ENCODE measurements around the gene ZFYVE19. TPM values are rescaled to one million over a fixed set of nuclear protein-coding genes. Genes with fewer than 3 reads are reported as not detected.

ZFYVE19 gene
- polyA plus RNA-seq, 4 donors: 24.9 to 34.9 (median 28.5) TPM

DNA sequence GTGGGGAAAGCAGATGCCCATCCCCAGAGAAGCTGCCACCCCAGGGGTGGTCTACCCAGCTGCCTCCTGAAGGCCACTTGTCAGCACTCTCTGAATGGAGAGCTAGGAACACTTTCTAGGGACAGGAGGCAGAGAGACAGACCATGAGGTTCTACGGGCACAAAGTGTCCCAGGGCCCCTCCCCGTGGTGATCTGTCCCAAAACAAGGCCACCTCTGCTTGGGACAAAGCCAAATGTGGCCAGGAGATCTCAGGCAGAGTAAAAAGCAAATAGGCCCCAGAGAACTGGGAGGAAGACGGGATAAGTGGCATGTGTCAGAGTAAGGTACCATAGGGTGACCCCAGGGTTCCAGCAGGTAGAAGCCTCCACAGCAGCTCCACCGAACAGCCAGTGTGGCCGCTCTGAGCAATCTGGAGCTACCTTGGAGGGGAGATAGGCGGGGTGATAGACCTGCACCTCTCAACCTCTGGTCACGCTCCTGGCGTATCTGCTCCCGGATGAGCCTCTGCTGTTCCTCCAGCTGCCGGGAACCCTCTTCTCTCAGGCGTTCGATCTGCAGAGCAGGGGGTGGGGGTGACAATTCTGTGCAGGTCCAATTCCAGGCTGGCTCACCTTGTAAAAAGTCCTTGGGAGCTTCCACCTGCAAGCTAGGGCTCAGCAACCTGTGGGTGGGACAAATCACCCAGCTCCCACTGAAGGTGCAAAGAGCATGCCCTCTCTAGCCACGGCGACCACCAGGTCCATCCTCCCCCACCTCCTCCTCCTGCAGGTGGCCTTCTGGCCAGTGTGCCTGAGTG is 31.0 kb upstream of the ZFYVE19 start:
- no peak for DNase-seq (ENCODE audit: low read depth in 4 of 4, low spot score in 2 of 4)

- DNase-seq (ENCODE audit: low read depth in 4 of 4, low spot score in 2 of 4): no peak
Observed at GRCh38 chr15:40776537-40777141, 30.2 kb upstream of the ZFYVE19 start.

- no peak for DNase-seq (ENCODE audit: low read depth in 4 of 4, low spot score in 2 of 4)
Observed at GRCh38 chr15:40782609-40783227, 24.2 kb upstream of the ZFYVE19 start.

DNA sequence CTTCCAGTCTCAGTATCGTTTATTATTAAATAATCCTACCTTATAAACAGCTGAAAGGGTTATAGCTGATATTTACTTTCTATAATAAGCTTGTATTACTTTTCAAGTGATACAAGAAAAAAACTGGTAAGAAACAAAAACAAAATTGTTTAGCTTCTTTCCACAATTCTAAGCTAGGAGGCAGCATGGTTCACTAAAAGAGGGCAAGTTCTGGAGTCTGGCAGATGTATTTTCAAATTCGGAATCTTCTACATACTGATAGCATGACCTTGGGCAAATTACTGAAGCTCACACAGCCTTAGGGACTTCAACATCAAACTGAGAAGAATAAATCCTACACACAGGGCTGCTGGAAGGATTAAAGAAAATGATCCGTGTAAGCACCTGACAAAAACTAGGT is 21.7 kb upstream of the ZFYVE19 start:
- DNase-seq (ENCODE audit: low read depth in 4 of 4, low spot score in 2 of 4): no peak

GRCh38 chr15:40785814-40786213 is 21.1 kb upstream of the ZFYVE19 start:
- no peak for DNase-seq (ENCODE audit: low read depth in 4 of 4, low spot score in 2 of 4)

GRCh38 chr15:40787344-40787841 is 19.5 kb upstream of the ZFYVE19 start:
- DNase-seq (ENCODE audit: low read depth in 4 of 4, low spot score in 2 of 4): peak in 1 of 4 donors; percentile 53

GRCh38 chr15:40787991-40788390 is 18.9 kb upstream of the ZFYVE19 start:
- no peak for DNase-seq (ENCODE audit: low read depth in 4 of 4, low spot score in 2 of 4)

DNA sequence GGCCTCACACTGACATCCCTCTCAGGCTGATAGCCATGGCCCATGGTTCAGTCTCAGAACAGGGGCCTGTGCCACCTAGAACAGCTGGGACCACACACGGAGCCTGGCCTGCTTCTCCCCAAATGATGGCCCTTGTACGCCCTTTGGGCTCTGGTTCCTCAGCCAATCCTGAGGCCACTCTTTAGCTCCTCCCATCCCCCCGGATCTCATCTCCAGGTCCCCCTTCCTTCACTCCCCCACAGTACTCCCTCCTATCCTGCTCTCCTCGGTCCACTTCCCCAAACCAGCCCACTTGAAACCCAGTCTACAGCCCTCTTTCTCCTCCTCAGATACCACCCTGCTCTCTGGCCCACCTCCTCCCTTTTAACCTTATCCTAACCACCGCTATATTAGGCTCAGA is 17.8 kb upstream of the ZFYVE19 start:
- DNase-seq (ENCODE audit: low read depth in 4 of 4, low spot score in 2 of 4): no peak

GRCh38 chr15:40789999-40790398 is 16.9 kb upstream of the ZFYVE19 start:
- DNase-seq (ENCODE audit: low read depth in 4 of 4, low spot score in 2 of 4): no peak

DNA sequence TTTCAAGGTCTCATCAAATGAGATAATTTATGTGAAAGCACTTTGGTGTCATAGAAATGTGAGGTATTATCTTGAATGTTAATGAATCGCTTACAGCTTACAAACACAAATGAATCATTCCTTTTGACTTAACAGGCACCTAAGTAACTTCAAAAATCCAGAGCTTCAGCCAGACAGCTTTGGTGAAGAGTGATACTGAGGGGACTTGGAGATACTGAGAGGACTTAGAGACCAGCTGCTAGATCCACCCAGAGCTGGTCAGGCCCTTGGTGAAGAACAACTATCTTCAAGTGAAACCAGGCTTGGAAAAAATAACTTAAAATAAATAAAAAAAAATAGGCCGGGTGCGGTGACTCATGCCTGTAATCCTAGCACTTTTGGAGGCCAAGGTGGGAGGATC is 16.2 kb upstream of the ZFYVE19 start:
- DNase-seq (ENCODE audit: low read depth in 4 of 4, low spot score in 2 of 4): no peak

DNA sequence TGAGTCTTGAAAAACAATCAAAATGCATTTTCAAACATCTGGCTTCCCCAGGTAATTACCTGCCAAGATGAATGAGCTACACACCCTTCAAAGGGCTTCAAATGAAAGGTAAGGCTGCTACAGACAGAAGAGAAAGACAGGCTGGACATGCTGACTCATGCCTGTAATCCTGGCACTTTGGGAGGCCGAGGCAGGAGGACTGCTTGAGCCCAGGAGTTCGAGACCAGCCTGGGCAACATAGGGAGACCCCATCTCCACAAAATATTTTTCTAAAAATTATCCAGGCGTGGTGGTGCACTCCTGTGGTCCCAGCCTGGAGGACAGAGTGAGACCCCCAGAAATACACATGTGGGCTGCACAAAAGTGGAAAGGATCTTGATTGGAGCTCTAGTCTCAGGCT is 14.5 kb upstream of the ZFYVE19 start:
- DNase-seq (ENCODE audit: low read depth in 4 of 4, low spot score in 2 of 4): no peak

- no peak for DNase-seq (ENCODE audit: low read depth in 4 of 4, low spot score in 2 of 4)
Observed at GRCh38 chr15:40793216-40793989, 13.5 kb upstream of the ZFYVE19 start.

- DNase-seq (ENCODE audit: low read depth in 4 of 4, low spot score in 2 of 4): no peak
Observed at GRCh38 chr15:40796041-40796440, 10.8 kb upstream of the ZFYVE19 start.

DNA sequence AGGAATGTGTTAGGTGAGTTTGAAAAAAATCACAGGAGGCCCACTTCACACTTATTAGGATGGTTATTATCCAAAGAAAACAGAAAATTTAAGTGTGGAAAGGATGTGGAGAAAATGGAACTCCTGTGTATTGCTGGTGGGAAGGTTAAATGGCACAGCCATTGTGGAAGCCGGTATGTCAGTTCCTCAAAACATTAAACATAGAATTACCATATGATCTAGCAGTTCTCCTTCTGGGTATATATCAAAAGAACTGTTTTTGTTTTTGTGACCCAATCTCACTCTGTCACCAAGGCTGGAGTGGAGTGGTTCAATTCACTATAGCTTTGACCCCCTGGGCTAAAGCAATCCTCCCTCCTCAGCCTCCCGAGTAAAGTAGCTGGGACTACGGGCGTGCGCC is 10.4 kb upstream of the ZFYVE19 start:
- DNase-seq (ENCODE audit: low read depth in 4 of 4, low spot score in 2 of 4): no peak

DNA sequence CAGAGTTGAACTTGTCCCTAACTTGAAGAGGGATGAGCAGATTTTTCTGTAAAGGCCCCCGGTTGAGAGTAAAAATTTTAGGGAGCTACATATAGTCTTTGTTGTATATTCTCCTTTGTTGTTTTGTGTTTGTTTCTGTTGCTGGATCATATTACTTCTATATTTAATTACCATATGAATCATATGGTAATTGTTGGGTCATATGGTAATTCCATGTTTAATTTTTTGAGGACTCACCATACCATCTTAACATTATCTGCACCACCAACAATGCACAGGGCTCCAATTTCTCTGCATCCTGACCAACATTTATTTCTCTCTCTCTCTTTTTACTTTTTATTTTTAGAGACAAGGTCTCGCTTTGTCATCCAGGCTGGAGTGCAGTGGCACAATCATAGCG is 7.4 kb upstream of the ZFYVE19 start:
- no peak for DNase-seq (ENCODE audit: low read depth in 4 of 4, low spot score in 2 of 4)

DNA sequence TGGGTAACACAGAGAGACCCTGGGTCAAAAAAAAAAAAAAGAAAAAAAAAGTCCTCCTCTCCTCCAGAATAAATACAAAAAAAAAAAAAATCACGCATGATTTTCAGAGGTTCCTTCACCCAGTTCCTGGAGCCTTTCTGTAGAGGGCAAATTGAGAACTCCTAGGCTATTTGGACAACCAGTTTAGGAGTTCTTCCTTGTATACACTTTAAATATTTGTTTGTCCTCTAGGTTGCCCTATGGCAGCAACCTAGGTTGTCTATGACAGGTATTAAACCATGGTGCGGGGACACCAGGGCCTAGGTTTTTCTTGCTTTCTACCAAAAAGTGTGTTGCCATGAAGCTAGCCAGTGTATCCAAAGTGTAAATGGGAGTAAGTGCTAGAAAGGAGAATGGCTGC is 3.8 kb upstream of the ZFYVE19 start:
- DNase-seq (ENCODE audit: low read depth in 4 of 4, low spot score in 2 of 4): no peak

DNA sequence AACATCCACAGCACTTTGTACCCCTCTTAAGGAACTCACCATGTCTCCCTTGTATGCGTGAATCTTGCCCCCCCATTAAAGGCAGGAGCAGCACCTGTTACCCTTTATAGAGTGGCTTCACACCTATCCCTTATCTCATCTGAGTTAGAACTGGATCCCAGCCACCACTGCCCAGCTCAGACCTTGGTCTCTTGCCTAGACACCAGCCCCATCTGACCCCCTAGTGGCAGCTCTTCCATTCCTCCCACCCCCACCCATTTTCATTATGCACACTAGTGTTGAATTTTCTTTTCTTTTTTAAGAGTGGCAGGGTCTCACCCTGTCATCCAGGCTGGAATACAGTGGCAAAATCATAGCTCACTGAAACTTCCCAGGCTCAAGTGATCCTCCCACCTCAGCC is 3.2 kb upstream of the ZFYVE19 start:
- DNase-seq (ENCODE audit: low read depth in 4 of 4, low spot score in 2 of 4): no peak

GRCh38 chr15:40806672-40807027 is 239 bp upstream of the ZFYVE19 start:
- DNase-seq (ENCODE audit: low read depth in 4 of 4, low spot score in 2 of 4): no peak

DNA sequence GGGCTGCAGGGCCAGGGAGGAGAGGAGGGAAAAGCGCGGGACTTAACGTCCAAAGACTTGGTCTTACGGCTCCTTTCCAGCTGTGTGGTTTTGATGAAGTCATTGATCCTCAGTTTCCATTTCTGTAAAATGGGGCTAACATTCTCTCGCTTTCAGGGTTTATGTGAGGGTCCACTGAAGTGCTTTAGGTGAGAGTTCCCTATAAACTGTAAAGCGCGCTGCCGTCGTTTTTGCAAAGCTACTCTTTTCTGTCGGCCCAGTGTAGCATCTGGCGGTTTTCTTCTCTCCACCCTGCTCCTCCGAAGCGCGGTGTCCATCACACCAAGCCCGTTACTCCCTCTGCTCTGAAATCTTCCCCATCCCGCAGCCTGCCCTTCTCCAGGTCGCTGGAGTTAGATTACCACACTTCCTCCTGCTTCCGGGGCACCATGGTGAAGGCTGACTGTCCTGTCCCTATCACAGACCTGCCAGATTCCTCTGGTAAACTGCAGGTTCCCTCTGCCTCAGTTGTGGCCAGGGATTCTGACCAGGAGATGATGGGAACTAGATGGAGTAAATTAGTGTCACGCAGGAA is 1.1 kb downstream of the ZFYVE19 start:
- DNase-seq (ENCODE audit: low read depth in 4 of 4, low spot score in 2 of 4): peak in 1 of 4 donors; percentile 44

GRCh38 chr15:40808861-40809450 is 2.1 kb downstream of the ZFYVE19 start:
- no peak for DNase-seq (ENCODE audit: low read depth in 4 of 4, low spot score in 2 of 4)
